T47D (cell line): ENCODE measurements around the gene CNOT1.
"Not testable (repeated sequence)": the region's sequence is repeated elsewhere in the genome, so short reads cannot be mapped to it uniquely, and the experiment has no call there.

Experiments used
- DNase-seq, 2 experiments: peaks; one replicate each; pipeline versions ENCODE4 v3.0.0 to v3.0.0-alpha.2; 2011 to 2012; ENCODE audit warnings: low read depth in 1 of 2, low spot score in 1 of 2
- JUND ChIP-seq: IDR thresholded peaks from 2 replicates; pipeline ENCODE4 v1.6.1; 2012; ENCODE audit warnings: low read depth
- in situ Hi-C: cut with HindIII; loops from 2 replicates; pipeline ENCODE4 v1.10.0; 2016; ENCODE audit warnings: low sequenced_read_pairs, low pct_unique_long_range_greater_than_20kb

The CNOT1 gene

GRCh38 chr16:58634265-58634802 lies 4.7 kb upstream of the CNOT1 start:
- no peak for DNase-seq
- no peak for TF ChIP-seq JUND
- in situ Hi-C loops, result no loop called here

- in situ Hi-C loops, result no loop called here
- no peak for TF ChIP-seq JUND
- DNase-seq, result peak in 1 of 2 experiments; percentile 44
Observed at GRCh38 chr16:58628845-58629732, 537 bp downstream of the CNOT1 start.

GRCh38 chr16:58624209-58624608 lies 5.4 kb downstream of the CNOT1 start:
- no peak for DNase-seq
- in situ Hi-C loops, result no loop called here
- no peak for TF ChIP-seq JUND

- DNase-seq, result no peak
- in situ Hi-C loops, result no loop called here
- TF ChIP-seq JUND, result no peak
Observed at GRCh38 chr16:58620396-58620795, 9.2 kb downstream of the CNOT1 start.

GRCh38 chr16:58615280-58615679 lies 14.3 kb downstream of the CNOT1 start:
- TF ChIP-seq JUND, result no peak
- in situ Hi-C loops, result no loop called here
- no peak for DNase-seq

GRCh38 chr16:58614860-58615259 lies 14.8 kb downstream of the CNOT1 start:
- in situ Hi-C loops, result no loop called here
- DNase-seq, result no peak
- no peak for TF ChIP-seq JUND

- DNase-seq, result no peak
- in situ Hi-C loops, result no loop called here
- no peak for TF ChIP-seq JUND
Observed at GRCh38 chr16:58614212-58614611, 15.4 kb downstream of the CNOT1 start.

- in situ Hi-C loops, DNase-seq: not testable (repeated sequence)
Observed at GRCh38 chr16:58612965-58613364, 16.7 kb downstream of the CNOT1 start.

- in situ Hi-C loops, result no loop called here
- TF ChIP-seq JUND, result no peak
- DNase-seq, result no peak
Observed at GRCh38 chr16:58608601-58609136, 21.0 kb downstream of the CNOT1 start.

GRCh38 chr16:58605562-58605961 lies 24.1 kb downstream of the CNOT1 start:
- in situ Hi-C loops, result no loop called here
- TF ChIP-seq JUND, result no peak
- DNase-seq, result no peak

- no peak for DNase-seq
- no peak for TF ChIP-seq JUND
Observed at GRCh38 chr16:58591083-58591482, 38.5 kb downstream of the CNOT1 start.

GRCh38 chr16:58589326-58589905 lies 40.2 kb downstream of the CNOT1 start:
- in situ Hi-C loops, result no loop called here
- DNase-seq, result no peak
- no peak for TF ChIP-seq JUND

More at GRCh38 chr16:58591083-58591482, 38.5 kb downstream of the CNOT1 start:
- in situ Hi-C loops, result no loop called here

- no peak for TF ChIP-seq JUND
- no peak for DNase-seq
- in situ Hi-C loops, result no loop called here
Observed at GRCh38 chr16:58588406-58588805, 41.2 kb downstream of the CNOT1 start.
